ENCODE results near the gene POLRMT. TPM values are rescaled to one million over a fixed set of nuclear protein-coding genes. Genes with fewer than 3 reads are reported as not detected.

POLRMT gene
- total RNA-seq, 1 experiment from 2014 or later, result 104 TPM

GRCh38 chr19:582497-583197 lies 50.7 kb downstream of the POLRMT start:
- H3K79me1 ChIP-seq (ENCODE audit: insufficient read depth, low read depth, low read length, poor library complexity, severe bottlenecking), result peaks cover 3% of the 10 kb centered on the region
- H3K27me3 Mint-ChIP-seq (ENCODE audit: low read depth), result no peaks in the 10 kb centered on the region; the same call in none of the 2 replicates
- no peak overlapping the region for H3T11ph ChIP-seq (ENCODE audit: low read length)
- no peak overlapping the region for H3K9ac ChIP-seq (ENCODE audit: extremely low read depth, insufficient read length, low read length)
- H3K14ac ChIP-seq (ENCODE audit: insufficient read depth, low read length), result no peak overlapping the region
- no peaks in the 10 kb centered on the region for H3K27me3 ChIP-seq (ENCODE audit: insufficient read depth, low read length)
- no peak overlapping the region for H3K23ac ChIP-seq (ENCODE audit: insufficient read length, low read depth, low read length)
- H3K4ac ChIP-seq (ENCODE audit: low read depth, low read length), result no peak overlapping the region
- no peak overlapping the region for H4K5ac ChIP-seq (ENCODE audit: insufficient read length, low read depth, low read length)
- peaks cover 8% of the 10 kb centered on the region; the same call in 1 of the 2 replicates for H3K79me2 ChIP-seq (ENCODE audit: insufficient read depth, low read length)
- H3K4me1 Mint-ChIP-seq, result peaks cover 2 to 7% of the 10 kb centered on the region in 2 experiments
- no peaks in the 10 kb centered on the region for H4K20me1 ChIP-seq (ENCODE audit: control insufficient read depth, insufficient read depth, insufficient read length)
- no peak overlapping the region for H2AFZ ChIP-seq (ENCODE audit: low read length)
- H4K8ac ChIP-seq (replicated peaks; ENCODE audit: insufficient read length, low read depth, low read length), result no peak overlapping the region
- H2BK20ac ChIP-seq (ENCODE audit: low read depth, low read length, poor library complexity, severe bottlenecking), result no peak overlapping the region
- H3K4me1 ChIP-seq (ENCODE audit: insufficient read depth, low read length), result no peaks in the 10 kb centered on the region
- H3K27ac ChIP-seq (ENCODE audit: insufficient read length, low read depth, low read length), result no peak overlapping the region
- H3K4me3 Mint-ChIP-seq, result no peak overlapping the region
- H2AK5ac ChIP-seq (ENCODE audit: insufficient read length, low read length), result no peak overlapping the region
- no peak overlapping the region for H3K4me2 ChIP-seq (ENCODE audit: insufficient read depth, insufficient read length, low read length)
- H2BK12ac ChIP-seq (ENCODE audit: insufficient read length, low read depth, low read length), result no peak overlapping the region
- no peaks in the 10 kb centered on the region for H3K9me3 Mint-ChIP-seq
- peaks cover 2 to 29% (median 23%) of the 10 kb centered on the region in 3 experiments; a peak in 6 of 7 replicates for H3K36me3 Mint-ChIP-seq (ENCODE audit: insufficient read depth in 1 of 3, low read depth in 3 of 3)
- H2BK120ac ChIP-seq (ENCODE audit: low read depth, low read length, poor library complexity, severe bottlenecking), result no peak overlapping the region
- DNase-seq, result peak; percentile 64
- WGBS (ENCODE audit: extremely low coverage, insufficient read length, low lambda C conversion rate), result no CpG with 5 or more reads among the region's 31 CpGs
- H3K9me3 ChIP-seq (ENCODE audit: control insufficient read depth, low read depth, low read length), result no peaks in the 10 kb centered on the region
- no peak for TF ChIP-seq CTCF (conservative IDR thresholded peaks at IDR 0.05)
- H4K91ac ChIP-seq (ENCODE audit: insufficient read length, low read depth, low read length), result no peak overlapping the region
- no peak overlapping the region for H2BK15ac ChIP-seq (ENCODE audit: low read depth, low read length)
- H2BK5ac ChIP-seq (ENCODE audit: insufficient read length, low read length), result no peak overlapping the region
- no peak overlapping the region for H3K27ac Mint-ChIP-seq
- H3K56ac ChIP-seq (ENCODE audit: insufficient read length, low read depth, low read length), result no peak overlapping the region
- H3K23me2 ChIP-seq (ENCODE audit: insufficient read length, low read depth, low read length, poor library complexity, severe bottlenecking), result no peaks in the 10 kb centered on the region
- H3K18ac ChIP-seq (ENCODE audit: insufficient read length, low read depth, low read length), result no peak overlapping the region
